Osteoblast (primary cell): ENCODE data around the gene PHACTR1. TPM values are rescaled to one million over a fixed set of nuclear protein-coding genes. Genes with fewer than 3 reads are reported as not detected.

ENCODE experiments used
- DNase-seq: peaks from one replicate; pipeline ENCODE4 v3.0.0; 2011; ENCODE audit warnings: low spot score, mixed read lengths; ENCODE audit not compliant: insufficient read length; ENCODE audit errors: missing footprints
- H2AFZ ChIP-seq: 2 replicates; pipeline ENCODE4 v1.6.0; 2011; ENCODE audit warnings: mild to moderate bottlenecking, low read length
- H3K27ac ChIP-seq: 2 replicates; pipeline ENCODE4 v1.5.1; 2011; ENCODE audit warnings: mild to moderate bottlenecking, low read depth, low read length, moderate library complexity
- H3K27me3 ChIP-seq: 2 replicates; pipeline ENCODE4 v1.6.0; 2012; ENCODE audit warnings: mild to moderate bottlenecking, control low read depth, inconsistent platforms, low read length, moderate library complexity; ENCODE audit not compliant: insufficient read depth
- H3K36me3 ChIP-seq: 2 replicates; pipeline ENCODE4 v1.5.1; 2011; ENCODE audit warnings: mild to moderate bottlenecking, low read length, control low read depth, moderate library complexity; ENCODE audit not compliant: insufficient read depth
- H3K4me1 ChIP-seq: 2 replicates; pipeline ENCODE4 v1.5.1; 2011; ENCODE audit warnings: mild to moderate bottlenecking, low read length, control low read depth, moderate library complexity; ENCODE audit not compliant: insufficient read depth
- H3K4me2 ChIP-seq: 2 replicates; pipeline ENCODE4 v1.6.0; 2011; ENCODE audit warnings: mild to moderate bottlenecking, low read length; ENCODE audit not compliant: insufficient read depth
- H3K4me3 ChIP-seq: fragments of 200-600 bp; sonication (generic); 3 replicates; pipeline ENCODE4 v1.5.1; 2012; ENCODE audit warnings: mild to moderate bottlenecking, low read length, inconsistent platforms; ENCODE audit not compliant: insufficient read depth
- H3K79me2 ChIP-seq: 2 replicates; pipeline ENCODE4 v1.6.0; 2012; ENCODE audit warnings: mild to moderate bottlenecking, low read length, control low read depth, inconsistent platforms; ENCODE audit not compliant: insufficient read depth
- H3K9me3 ChIP-seq: 2 replicates; pipeline ENCODE4 v1.5.1; 2011; ENCODE audit warnings: low read depth, low read length, control low read depth
- H4K20me1 ChIP-seq: 2 replicates; pipeline ENCODE4 v1.6.0; 2012; ENCODE audit warnings: mild to moderate bottlenecking, low read length, control low read depth; ENCODE audit not compliant: insufficient read depth
- total RNA-seq: library from RNA; depleted of rRNA; stranded (reverse); fragments of >200 nt; gene quantifications from 2 replicates; pipeline ENCODE4 v1.2.3, GENCODE V29; 2012
- TF ChIP-seq, protein P1 (sequence below): IDR thresholded peaks from 2 replicates; pipeline ENCODE4 v1.5.1; 2011; ENCODE audit warnings: mild to moderate bottlenecking, low read depth, low read length, moderate library complexity; ENCODE audit errors: extremely low read depth

The PHACTR1 gene
- total RNA-seq, 1 donor, result 0.36 TPM

DNA sequence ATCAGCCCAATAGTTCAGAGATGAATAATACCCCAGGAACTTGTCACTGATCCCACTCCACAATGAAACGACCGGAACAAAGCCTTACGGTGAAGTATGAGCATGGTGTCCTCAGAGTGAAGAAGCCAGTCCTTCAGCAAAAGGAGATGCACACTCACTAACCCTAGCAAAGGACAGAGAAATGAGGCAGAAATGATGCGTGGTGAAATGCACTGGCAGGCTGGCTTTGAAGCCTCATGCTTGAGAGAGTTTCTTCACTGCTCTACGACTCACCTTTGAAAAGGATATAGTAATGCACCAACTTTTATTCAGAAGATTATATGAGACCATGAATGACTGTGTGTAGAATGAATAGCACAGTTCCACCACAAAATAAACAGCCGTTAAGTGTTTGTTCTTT is 74.8 kb downstream of the PHACTR1 start:
- Histone ChIP-seq H2AFZ (no peak overlapping the region), H3K4me2 (no peak overlapping the region)

DNA sequence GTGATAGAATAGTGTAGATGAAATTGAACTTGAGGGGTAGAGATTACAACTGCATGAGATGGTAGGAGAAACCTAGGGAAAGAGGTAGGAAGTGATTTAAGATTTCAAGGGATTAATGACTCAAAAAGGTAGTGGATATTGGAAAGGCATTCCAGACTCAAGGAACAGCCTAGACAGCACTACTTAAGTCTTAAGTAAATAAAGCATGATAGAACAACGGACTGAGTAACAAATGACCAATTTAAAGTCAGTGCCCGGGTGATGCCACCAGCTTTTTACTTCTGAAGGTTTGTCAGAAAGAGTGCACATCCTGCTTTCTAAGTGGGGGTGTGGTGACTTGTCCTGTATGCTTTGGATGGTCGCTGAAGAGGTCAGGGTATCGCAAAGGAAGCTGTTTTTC is 81.8 kb downstream of the PHACTR1 start:
- Histone ChIP-seq H3K4me1 (no peaks in the 10 kb centered on the region), H3K36me3 (no peaks in the 10 kb centered on the region), H3K79me2 (no peaks in the 10 kb centered on the region), H3K27me3 (no peaks in the 10 kb centered on the region), H4K20me1 (no peaks in the 10 kb centered on the region), H2AFZ (no peak overlapping the region), H3K9me3 (peaks cover 4% of the 10 kb centered on the region), H3K4me3 (no peak overlapping the region), H3K4me2 (no peak overlapping the region), H3K27ac (no peak overlapping the region)
- DNase-seq, result no peak
- TF ChIP-seq, protein P1, sequence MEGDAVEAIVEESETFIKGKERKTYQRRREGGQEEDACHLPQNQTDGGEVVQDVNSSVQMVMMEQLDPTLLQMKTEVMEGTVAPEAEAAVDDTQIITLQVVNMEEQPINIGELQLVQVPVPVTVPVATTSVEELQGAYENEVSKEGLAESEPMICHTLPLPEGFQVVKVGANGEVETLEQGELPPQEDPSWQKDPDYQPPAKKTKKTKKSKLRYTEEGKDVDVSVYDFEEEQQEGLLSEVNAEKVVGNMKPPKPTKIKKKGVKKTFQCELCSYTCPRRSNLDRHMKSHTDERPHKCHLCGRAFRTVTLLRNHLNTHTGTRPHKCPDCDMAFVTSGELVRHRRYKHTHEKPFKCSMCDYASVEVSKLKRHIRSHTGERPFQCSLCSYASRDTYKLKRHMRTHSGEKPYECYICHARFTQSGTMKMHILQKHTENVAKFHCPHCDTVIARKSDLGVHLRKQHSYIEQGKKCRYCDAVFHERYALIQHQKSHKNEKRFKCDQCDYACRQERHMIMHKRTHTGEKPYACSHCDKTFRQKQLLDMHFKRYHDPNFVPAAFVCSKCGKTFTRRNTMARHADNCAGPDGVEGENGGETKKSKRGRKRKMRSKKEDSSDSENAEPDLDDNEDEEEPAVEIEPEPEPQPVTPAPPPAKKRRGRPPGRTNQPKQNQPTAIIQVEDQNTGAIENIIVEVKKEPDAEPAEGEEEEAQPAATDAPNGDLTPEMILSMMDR, result no peak

More for the DNA sequence above, 74.8 kb downstream of the PHACTR1 start:
- Histone ChIP-seq H3K79me2 (no peaks in the 10 kb centered on the region), H3K27ac (no peak overlapping the region), H4K20me1 (no peaks in the 10 kb centered on the region), H3K27me3 (no peaks in the 10 kb centered on the region), H3K4me3 (no peak overlapping the region), H3K9me3 (no peaks in the 10 kb centered on the region), H3K36me3 (no peaks in the 10 kb centered on the region), H3K4me1 (no peaks in the 10 kb centered on the region)
- TF ChIP-seq, protein P1, result no peak
- DNase-seq, result no peak

DNA sequence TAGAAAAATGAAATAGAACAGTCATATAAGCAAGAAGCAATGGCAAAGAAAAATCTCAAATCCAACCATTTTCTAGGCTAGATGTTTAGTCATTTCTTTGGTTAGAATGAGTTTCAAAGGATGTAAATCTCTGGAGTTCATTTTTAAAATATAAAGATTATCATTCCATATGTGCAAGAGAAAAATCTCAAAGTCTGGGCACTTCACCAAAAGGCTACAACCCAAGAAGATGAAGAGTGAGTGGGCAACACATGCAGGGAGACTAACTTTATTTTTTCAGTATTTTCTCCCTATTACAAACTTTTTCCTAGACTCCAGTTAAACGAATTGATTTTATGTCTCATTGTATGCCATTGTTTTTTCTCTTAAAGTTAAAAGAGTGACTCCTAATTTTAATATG is 83.6 kb downstream of the PHACTR1 start:
- Histone ChIP-seq H3K27ac (no peak overlapping the region), H3K4me3 (no peak overlapping the region), H3K9me3 (peaks cover 4% of the 10 kb centered on the region), H3K4me2 (no peak overlapping the region), H3K27me3 (no peaks in the 10 kb centered on the region), H3K4me1 (no peaks in the 10 kb centered on the region), H4K20me1 (no peaks in the 10 kb centered on the region), H2AFZ (no peak overlapping the region), H3K36me3 (no peaks in the 10 kb centered on the region), H3K79me2 (no peaks in the 10 kb centered on the region)
- no peak for DNase-seq
- TF ChIP-seq, protein P1, result no peak

DNA sequence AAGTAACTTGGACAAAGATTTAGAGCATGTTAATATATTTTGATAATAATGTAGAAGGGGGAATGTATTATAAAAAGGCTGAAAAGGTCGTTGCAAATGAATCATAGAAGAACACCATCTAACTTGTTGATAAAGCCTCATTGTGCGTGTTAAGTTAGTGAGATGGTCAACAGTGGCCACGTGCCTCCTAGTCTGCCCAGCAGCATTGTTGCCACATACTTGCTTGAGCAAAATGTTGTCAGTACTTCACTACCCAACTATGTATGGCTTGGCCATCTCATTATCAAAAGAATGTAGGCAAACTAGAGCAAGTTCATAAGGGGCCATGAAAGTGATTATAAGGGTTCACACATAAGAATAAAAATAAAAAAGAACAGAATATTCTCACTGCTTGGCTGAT is 84.6 kb downstream of the PHACTR1 start:
- Histone ChIP-seq H3K4me1 (no peaks in the 10 kb centered on the region), H3K27ac (no peak overlapping the region)

More for the DNA sequence above, 84.6 kb downstream of the PHACTR1 start:
- Histone ChIP-seq H3K4me2 (no peak overlapping the region), H4K20me1 (no peaks in the 10 kb centered on the region), H3K9me3 (peaks cover 4% of the 10 kb centered on the region), H3K4me3 (no peak overlapping the region), H3K27me3 (no peaks in the 10 kb centered on the region), H3K79me2 (no peaks in the 10 kb centered on the region), H2AFZ (no peak overlapping the region), H3K36me3 (no peaks in the 10 kb centered on the region)
- TF ChIP-seq, protein P1, result no peak
- no peak for DNase-seq
